Activated CD4-positive, alpha-beta T cell treated with anti-CD3 and anti-CD28 coated beads, Interleukin-2, amount 50 U/mL, for 48 hours (primary cell): ENCODE data around the gene CARNS1.
"Not testable (repeated sequence)": the region's sequence is repeated elsewhere in the genome, so short reads cannot be mapped to it uniquely, and the experiment has no call there.

Source experiments
- DNase-seq, 2 experiments: peaks; one replicate each; pipeline ENCODE4 v3.0.0-alpha.2; 2020

The CARNS1 gene

GRCh38 chr11:67397986-67398660, 17.4 kb upstream of the CARNS1 start:
- no peak for DNase-seq

- DNase-seq = no peak
These were observed 16.6 kb upstream of the CARNS1 start for GRCh38 chr11:67398661-67399563.

GRCh38 chr11:67400251-67400941, 15.1 kb upstream of the CARNS1 start:
- peak in 1 of 2 experiments; percentile 46 for DNase-seq

- DNase-seq = no peak
These were observed 14.5 kb upstream of the CARNS1 start for GRCh38 chr11:67400942-67401494.

GRCh38 chr11:67401495-67402191, 13.8 kb upstream of the CARNS1 start, which contains the start of gene PPP1CA:
PPP1CA (minus strand) TSS chr11:67401858; CDS start chr11:67401782, 76 bp downstream.
- peak; percentile 88 to 90 for DNase-seq

GRCh38 chr11:67402192-67402839, 13.2 kb upstream of the CARNS1 start:
- not testable (repeated sequence) for DNase-seq

- DNase-seq = not testable (repeated sequence)
These were observed 12.4 kb upstream of the CARNS1 start for GRCh38 chr11:67403085-67403484.

- DNase-seq = peak; percentile 68 to 75
These were observed 10.8 kb upstream of the CARNS1 start for GRCh38 chr11:67404515-67405195.

- peak in 1 of 2 experiments; percentile 49 for DNase-seq
These were observed 10.3 kb upstream of the CARNS1 start for GRCh38 chr11:67405196-67405567.

GRCh38 chr11:67405688-67406339, 9.7 kb upstream of the CARNS1 start:
- no peak for DNase-seq

- DNase-seq = no peak
These were observed 9.0 kb upstream of the CARNS1 start for GRCh38 chr11:67406420-67406968.

- DNase-seq = peak in 1 of 2 experiments; percentile 50
These were observed 8.3 kb upstream of the CARNS1 start for GRCh38 chr11:67406969-67407687.

- DNase-seq = no peak
These were observed 7.8 kb upstream of the CARNS1 start for GRCh38 chr11:67407688-67408163.

- DNase-seq = peak in 1 of 2 experiments; percentile 51
These were observed 6.9 kb upstream of the CARNS1 start for GRCh38 chr11:67408437-67409200.

- peak; percentile 70 to 80 for DNase-seq
These were observed 6.2 kb upstream of the CARNS1 start for GRCh38 chr11:67409261-67409666.

GRCh38 chr11:67409781-67410368, 5.6 kb upstream of the CARNS1 start:
- DNase-seq = peak in 1 of 2 experiments; percentile 38

- peak in 1 of 2 experiments; percentile 20 for DNase-seq
These were observed 5.1 kb upstream of the CARNS1 start for GRCh38 chr11:67410369-67410831.
